Keratinocyte (primary cell): ENCODE results near the gene OR8B12. TPM values are rescaled to one million over a fixed set of nuclear protein-coding genes. Genes with fewer than 3 reads are reported as not detected.

Source experiments
- DNase-seq: peaks from one replicate; pipeline ENCODE4 v3.0.0-alpha.2; 2011; ENCODE audit warnings: low read depth, missing footprints, low spot score
- FAIRE-seq: peaks from 2 replicates; lab custom pipeline; 2011; peaks lifted over from hg19 to GRCh38; lab: Jason Lieb, UNC
- H2AFZ ChIP-seq: 2 replicates; pipeline ENCODE4 v1.6.0; 2012; ENCODE audit warnings: low read length, control low read depth, inconsistent platforms; ENCODE audit not compliant: control insufficient read depth
- H3K27ac ChIP-seq: 2 replicates; pipeline ENCODE4 v1.5.1; 2011; ENCODE audit warnings: low read length; ENCODE audit not compliant: control insufficient read depth, insufficient read depth
- H3K27me3 ChIP-seq: 3 replicates; pipeline ENCODE4 v1.6.0; 2011; ENCODE audit warnings: low read length; ENCODE audit not compliant: control insufficient read depth, insufficient read depth; ENCODE audit errors: extremely low read depth
- H3K36me3 ChIP-seq, 2 experiments: 2 replicates in 1 of 2; 3 replicates in 1 of 2; pipeline ENCODE4 v1.5.1; 2011; ENCODE audit warnings: low read length in 2 of 2, mild to moderate bottlenecking in 1 of 2; ENCODE audit not compliant: control insufficient read depth in 2 of 2, insufficient read depth in 2 of 2; ENCODE audit errors: extremely low read depth in 1 of 2
- H3K4me1 ChIP-seq: 3 replicates; pipeline ENCODE4 v1.5.1; 2011; ENCODE audit warnings: low read length; ENCODE audit not compliant: control insufficient read depth, insufficient read depth; ENCODE audit errors: extremely low read depth
- H3K4me2 ChIP-seq: 3 replicates; pipeline ENCODE4 v1.6.0; 2011; ENCODE audit warnings: low read depth, low read length; ENCODE audit not compliant: control insufficient read depth, insufficient read depth; ENCODE audit errors: extremely low read depth
- H3K4me3 ChIP-seq, 3 experiments: fragments of 200-600 bp in 1 of 3; sonication (generic) in 1 of 3; 2 replicates in 2 of 3; 3 replicates in 1 of 3; pipeline ENCODE4 v1.5.1; 2011 to 2016; ENCODE audit warnings: low read length in 3 of 3, mild to moderate bottlenecking in 3 of 3, control low read depth in 2 of 3, inconsistent platforms in 1 of 3, low read depth in 1 of 3, mixed read lengths in 1 of 3, mixed run types in 1 of 3, moderate library complexity in 1 of 3; ENCODE audit not compliant: control insufficient read depth in 2 of 3, insufficient read depth in 2 of 3; ENCODE audit errors: extremely low read depth in 1 of 3
- H3K79me2 ChIP-seq: 2 replicates; pipeline ENCODE4 v1.6.0; 2012; ENCODE audit warnings: low read length; ENCODE audit not compliant: control insufficient read depth, insufficient read depth
- H3K9ac ChIP-seq: 3 replicates; pipeline ENCODE4 v1.6.0; 2011; ENCODE audit warnings: low read length; ENCODE audit not compliant: control insufficient read depth, insufficient read depth; ENCODE audit errors: extremely low read depth
- H3K9me1 ChIP-seq: 3 replicates; pipeline ENCODE4 v1.6.0; 2011; ENCODE audit warnings: low read length; ENCODE audit not compliant: control insufficient read depth, insufficient read depth; ENCODE audit errors: extremely low read depth
- H3K9me3 ChIP-seq: 2 replicates; pipeline ENCODE4 v1.5.1; 2012; ENCODE audit warnings: low read depth, low read length; ENCODE audit not compliant: control insufficient read depth
- H4K20me1 ChIP-seq: 3 replicates; pipeline ENCODE4 v1.6.0; 2011; ENCODE audit warnings: low read length; ENCODE audit not compliant: control insufficient read depth, insufficient read depth; ENCODE audit errors: extremely low read depth
- EZH2 ChIP-seq: IDR thresholded peaks from one replicate; pipeline ENCODE4 v1.6.1; 2012; ENCODE audit warnings: inconsistent platforms, mild to moderate bottlenecking, low read length, moderate library complexity
- dilution Hi-C: fragments of 300-500 bp; cut with MboI; formaldehyde crosslinking; loops from one replicate; pipeline ENCODE4 v1.7.0; 2020; ENCODE audit warnings: low sequenced_read_pairs; ENCODE audit not compliant: extremely low pct_ligation_motif_present
- polyA plus RNA-seq, 5 experiments: library from polyadenylated mRNA; depleted of rRNA in 3 of 5; stranded (reverse) in 3 of 5; stranded (forward) in 1 of 5; unstranded in 1 of 5; fragments of >200 nt; gene quantifications; 1 replicate in 1 of 5; 2 replicates in 3 of 5; 3 replicates in 1 of 5; pipeline versions ENCODE4 v1.2.1 to v1.2.3, GENCODE V29; 2011 to 2012; ENCODE audit warnings: missing spikeins in 2 of 5, low read depth in 1 of 5, low replicate concordance in 1 of 5
- TF ChIP-seq, protein P1 (sequence below), 3 experiments: IDR thresholded peaks in 1 of 3; conservative IDR thresholded peaks in 1 of 3; optimal IDR thresholded peaks in 1 of 3; 2 replicates in 2 of 3; 3 replicates in 1 of 3; pipeline versions ENCODE3 to v1.5.1; 2011; ENCODE audit warnings: low read length in 3 of 3, mild to moderate bottlenecking in 3 of 3, moderate library complexity in 2 of 3, control low read depth in 1 of 3, inconsistent platforms in 1 of 3; ENCODE audit not compliant: insufficient read depth in 2 of 3; ENCODE audit errors: extremely low read depth in 1 of 3

OR8B12 gene
- polyA plus RNA-seq, 1 donor (not counting 4 experiments of a cell fraction or from before 2014, with no cell fraction given): not detected

DNA sequence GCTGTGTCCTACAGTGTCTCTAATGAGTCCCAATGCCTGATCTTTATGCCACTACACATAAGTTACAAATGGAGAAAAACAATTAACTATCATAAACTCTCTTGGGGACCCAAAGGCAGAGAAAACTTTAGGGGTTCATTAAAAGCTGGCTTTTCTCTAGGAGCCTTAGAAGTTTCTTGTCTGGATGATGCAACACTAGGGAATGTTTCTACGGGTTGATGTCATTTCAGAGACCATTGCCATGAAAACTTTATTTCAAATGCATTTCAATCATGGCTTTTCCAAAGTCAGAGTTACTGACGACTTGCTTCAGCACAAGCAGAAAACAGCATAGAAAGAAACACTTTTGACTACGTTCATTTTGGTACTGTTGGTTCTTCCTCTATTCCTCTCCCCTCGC lies 8.5 kb upstream of the OR8B12 start:
- no peak for FAIRE-seq
- dilution Hi-C loops: no loop called here
- no peaks in the 10 kb centered on the region for H3K9me1 ChIP-seq

GRCh38 chr11:124551189-124551588 lies 7.7 kb upstream of the OR8B12 start:
- H3K9me1 ChIP-seq: no peaks in the 10 kb centered on the region
- H3K4me2 ChIP-seq: no peak overlapping the region
- H3K36me3 ChIP-seq: no peaks in the 10 kb centered on the region
- H3K27me3 ChIP-seq: no peaks in the 10 kb centered on the region
- H3K4me3 ChIP-seq: no peak overlapping the region
- H2AFZ ChIP-seq: no peak overlapping the region
- TF ChIP-seq, protein P1, sequence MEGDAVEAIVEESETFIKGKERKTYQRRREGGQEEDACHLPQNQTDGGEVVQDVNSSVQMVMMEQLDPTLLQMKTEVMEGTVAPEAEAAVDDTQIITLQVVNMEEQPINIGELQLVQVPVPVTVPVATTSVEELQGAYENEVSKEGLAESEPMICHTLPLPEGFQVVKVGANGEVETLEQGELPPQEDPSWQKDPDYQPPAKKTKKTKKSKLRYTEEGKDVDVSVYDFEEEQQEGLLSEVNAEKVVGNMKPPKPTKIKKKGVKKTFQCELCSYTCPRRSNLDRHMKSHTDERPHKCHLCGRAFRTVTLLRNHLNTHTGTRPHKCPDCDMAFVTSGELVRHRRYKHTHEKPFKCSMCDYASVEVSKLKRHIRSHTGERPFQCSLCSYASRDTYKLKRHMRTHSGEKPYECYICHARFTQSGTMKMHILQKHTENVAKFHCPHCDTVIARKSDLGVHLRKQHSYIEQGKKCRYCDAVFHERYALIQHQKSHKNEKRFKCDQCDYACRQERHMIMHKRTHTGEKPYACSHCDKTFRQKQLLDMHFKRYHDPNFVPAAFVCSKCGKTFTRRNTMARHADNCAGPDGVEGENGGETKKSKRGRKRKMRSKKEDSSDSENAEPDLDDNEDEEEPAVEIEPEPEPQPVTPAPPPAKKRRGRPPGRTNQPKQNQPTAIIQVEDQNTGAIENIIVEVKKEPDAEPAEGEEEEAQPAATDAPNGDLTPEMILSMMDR (optimal IDR thresholded peaks at IDR 0.05 in 1 of 3, IDR thresholded peaks at IDR 0.05 in 1 of 3, conservative IDR thresholded peaks at IDR 0.05 in 1 of 3; ENCODE audit: extremely low read depth in 1 of 3, insufficient read depth in 2 of 3, low read length in 3 of 3): no peak
- no peak for TF ChIP-seq EZH2
- no peaks in the 10 kb centered on the region for H3K9me3 ChIP-seq
- no peaks in the 10 kb centered on the region for H4K20me1 ChIP-seq
- no peak overlapping the region for H3K27ac ChIP-seq
- no peak for FAIRE-seq
- dilution Hi-C loops: no loop called here
- no peaks in the 10 kb centered on the region for H3K79me2 ChIP-seq
- H3K4me1 ChIP-seq: no peaks in the 10 kb centered on the region
- no peak for DNase-seq
- H3K9ac ChIP-seq: no peak overlapping the region

More for the DNA sequence above, 8.5 kb upstream of the OR8B12 start:
- no peak overlapping the region for H3K27ac ChIP-seq
- H2AFZ ChIP-seq: no peak overlapping the region
- no peaks in the 10 kb centered on the region for H3K79me2 ChIP-seq
- no peaks in the 10 kb centered on the region for H3K9me3 ChIP-seq
- no peaks in the 10 kb centered on the region for H3K36me3 ChIP-seq
- H3K9ac ChIP-seq: no peak overlapping the region
- no peaks in the 10 kb centered on the region for H3K27me3 ChIP-seq
- H3K4me3 ChIP-seq: no peak overlapping the region
- no peaks in the 10 kb centered on the region for H3K4me1 ChIP-seq
- H4K20me1 ChIP-seq: no peaks in the 10 kb centered on the region
- no peak for DNase-seq
- TF ChIP-seq EZH2: no peak
- TF ChIP-seq, protein P1 (optimal IDR thresholded peaks at IDR 0.05 in 1 of 3, IDR thresholded peaks at IDR 0.05 in 1 of 3, conservative IDR thresholded peaks at IDR 0.05 in 1 of 3; ENCODE audit: extremely low read depth in 1 of 3, insufficient read depth in 2 of 3, low read length in 3 of 3): no peak
- H3K4me2 ChIP-seq: no peak overlapping the region
